ENCODE measurements around the gene CACNA1E.

GRCh38 chr1:181637998-181638397 lies 154.7 kb downstream of the CACNA1E start:
- TF ChIP-seq CTCF (conservative IDR thresholded peaks at IDR 0.05) (no peak), ZFX (IDR thresholded peaks at IDR 0.05) (no peak)
